Embryonic facial prominence (tissue), 1 donor: ENCODE data around the gene HHIPL1.
A peak's percentile ranks its signal among the peaks of the same experiment; 100 is the strongest.

Experiments used
- DNase-seq: peaks from one replicate; pipeline ENCODE4 v3.0.0-alpha.2; 2016; ENCODE audit errors: extremely low spot score

HHIPL1 gene

DNA sequence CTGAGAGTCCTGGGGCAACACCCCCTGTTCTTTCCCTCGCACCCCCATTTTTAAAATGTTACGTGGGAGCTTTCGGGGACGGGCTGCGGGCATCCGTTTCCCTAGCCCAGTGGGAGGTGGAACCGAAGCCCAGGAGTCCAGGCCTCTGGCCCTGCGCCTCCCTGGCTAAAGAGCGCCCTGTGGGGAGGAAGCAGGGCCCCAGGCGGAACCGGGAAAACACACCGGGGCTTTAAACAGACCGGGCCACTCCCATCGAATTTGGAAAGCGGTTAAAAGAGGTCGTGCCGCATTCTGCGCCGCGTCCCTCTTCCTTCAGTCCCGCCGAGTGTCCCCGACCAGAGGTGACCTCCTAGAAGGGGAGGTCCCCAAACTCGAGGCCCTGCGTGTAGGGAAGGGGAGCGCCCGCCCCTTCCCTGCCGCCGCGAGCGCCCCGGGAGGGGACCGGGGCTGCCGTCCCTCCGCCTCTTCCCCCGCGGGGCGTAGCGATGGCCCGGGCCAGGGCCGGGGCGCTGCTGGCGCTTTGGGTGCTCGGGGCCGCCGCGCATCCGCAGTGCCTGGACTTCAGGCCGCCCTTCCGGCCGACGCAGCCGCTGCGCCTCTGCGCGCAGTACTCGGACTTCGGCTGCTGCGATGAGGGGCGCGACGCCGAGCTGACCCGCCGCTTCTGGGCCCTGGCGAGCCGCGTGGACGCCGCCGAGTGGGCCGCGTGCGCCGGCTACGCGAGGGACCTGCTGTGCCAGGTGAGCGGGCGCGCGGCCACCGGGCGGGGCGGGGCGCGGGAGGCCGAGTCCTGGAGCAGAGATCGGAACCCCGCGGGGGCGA, at the start of gene HHIPL1:
HHIPL1 (plus strand) TSS at position 407 of the 822 bp plus-strand sequence; CDS start at position 486, 79 bp downstream.
- DNase-seq = no peak

DNA sequence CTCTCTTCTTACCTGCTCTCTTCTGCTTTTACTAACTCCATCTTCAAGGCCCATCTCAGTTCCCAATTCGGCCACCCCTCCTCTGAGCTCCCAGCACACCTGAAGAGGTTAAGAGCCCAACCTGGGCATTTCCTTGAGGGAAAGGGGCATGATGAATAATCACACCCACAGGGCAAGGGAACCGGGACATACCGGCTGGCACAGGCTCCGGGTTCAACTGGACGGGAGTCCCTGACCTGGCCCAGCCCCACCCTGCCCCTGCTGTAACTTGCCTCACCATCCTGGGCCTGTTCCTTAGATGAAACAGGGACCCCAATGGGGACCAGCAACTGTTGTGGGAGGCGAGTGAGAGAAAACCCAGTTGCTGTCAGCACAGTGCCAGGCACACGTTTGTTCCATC, 49.4 kb upstream of the HHIPL1 start:
- DNase-seq = no peak

DNA sequence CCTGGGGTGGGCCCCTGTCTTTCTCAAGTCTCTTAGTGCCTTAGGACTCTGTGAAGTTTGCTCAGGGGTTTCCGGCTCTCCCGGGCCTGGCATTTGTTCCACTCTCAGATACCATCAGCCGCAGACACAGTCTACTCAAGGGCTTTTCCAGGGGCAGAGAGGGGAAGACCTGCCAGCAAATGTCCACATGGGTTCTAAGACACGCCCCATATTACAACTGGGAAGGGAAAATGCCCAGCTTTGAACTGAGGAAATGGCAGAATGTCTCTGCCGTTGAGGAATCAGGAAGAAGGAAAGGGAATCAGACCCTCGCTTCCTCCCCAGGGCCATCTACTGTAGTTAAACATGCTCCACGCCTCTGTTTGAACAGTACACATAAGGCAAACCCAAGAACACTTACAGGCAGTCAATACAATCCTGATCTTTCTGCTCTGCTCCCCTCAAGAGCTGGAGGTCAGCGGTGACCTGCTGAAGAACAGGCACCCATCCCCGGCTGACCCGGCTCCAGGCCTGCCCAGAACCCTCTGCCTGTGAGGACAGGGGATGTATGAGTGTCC, 48.8 kb upstream of the HHIPL1 start:
- no peak for DNase-seq

DNA sequence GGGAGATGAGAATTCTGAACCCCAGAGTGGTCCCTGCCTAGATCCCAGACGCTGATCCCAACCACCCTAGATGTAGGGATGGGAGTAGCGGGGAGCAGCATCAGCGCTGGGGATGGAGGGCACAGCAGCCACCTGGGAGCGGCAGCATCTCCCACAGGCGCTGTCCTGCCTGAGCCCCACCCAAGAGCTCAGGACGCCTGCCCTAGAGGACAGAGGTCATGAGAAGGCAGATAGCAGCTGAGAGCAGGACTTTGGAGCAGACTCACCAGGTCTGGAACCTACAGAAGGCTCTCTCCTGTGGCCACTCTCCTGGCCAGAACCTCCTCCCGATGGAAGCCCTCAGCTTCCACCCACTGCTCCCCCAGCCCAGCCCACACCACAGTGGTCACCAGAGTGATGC, 48.2 kb upstream of the HHIPL1 start:
- no peak for DNase-seq

DNA sequence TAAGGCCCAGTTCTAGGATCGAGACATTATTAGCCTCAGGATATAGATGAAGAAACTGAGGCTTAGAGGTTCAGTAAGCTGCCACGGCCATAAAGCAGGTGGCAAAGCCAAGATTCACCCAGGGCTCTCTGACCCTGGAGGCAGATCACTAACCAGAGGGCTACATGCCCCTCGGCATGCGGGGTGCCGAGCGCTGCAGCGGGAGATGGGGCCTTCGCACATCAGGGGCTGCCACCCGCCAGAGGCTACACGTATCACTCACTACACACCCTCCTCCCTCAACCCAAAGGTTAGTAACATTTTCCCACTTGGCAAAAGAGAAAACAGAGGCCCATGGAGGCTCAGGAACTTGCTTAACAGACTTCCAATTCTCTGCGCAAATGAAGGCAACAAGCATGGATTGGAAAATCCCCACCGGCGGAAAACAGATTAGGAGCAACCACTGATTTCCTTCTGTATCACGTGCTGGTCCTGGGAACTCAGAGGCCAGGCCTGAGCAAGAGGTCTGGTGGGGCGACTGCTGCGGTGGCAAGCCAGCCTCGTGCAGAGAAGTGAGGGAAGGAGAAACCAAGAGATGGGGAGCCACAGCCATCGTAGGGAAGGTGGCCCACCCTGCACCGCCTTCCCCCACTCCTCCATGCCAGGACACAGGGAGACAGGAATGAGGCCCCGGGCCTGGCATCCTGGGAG, 46.9 kb upstream of the HHIPL1 start:
- DNase-seq = no peak

DNA sequence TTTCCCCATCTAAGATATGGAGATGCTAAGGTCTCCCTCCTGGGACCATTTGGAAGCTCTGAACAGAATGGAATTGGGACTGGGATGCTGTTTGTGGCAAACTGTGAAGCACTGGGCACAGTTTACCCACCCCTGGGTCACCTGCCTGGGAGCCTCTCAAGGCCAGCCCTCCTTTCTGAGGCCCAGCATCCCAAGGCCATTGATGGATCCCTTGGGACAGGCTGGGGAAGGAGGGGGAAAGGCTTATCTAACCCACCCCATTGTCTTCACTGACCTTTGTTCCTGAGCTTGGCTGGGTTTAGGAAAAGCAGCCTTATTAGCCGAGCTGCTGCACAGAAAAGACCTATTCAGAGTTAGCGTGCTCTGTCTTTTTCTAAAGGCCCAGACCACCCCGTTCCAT, 46.2 kb upstream of the HHIPL1 start:
- DNase-seq = no peak

DNA sequence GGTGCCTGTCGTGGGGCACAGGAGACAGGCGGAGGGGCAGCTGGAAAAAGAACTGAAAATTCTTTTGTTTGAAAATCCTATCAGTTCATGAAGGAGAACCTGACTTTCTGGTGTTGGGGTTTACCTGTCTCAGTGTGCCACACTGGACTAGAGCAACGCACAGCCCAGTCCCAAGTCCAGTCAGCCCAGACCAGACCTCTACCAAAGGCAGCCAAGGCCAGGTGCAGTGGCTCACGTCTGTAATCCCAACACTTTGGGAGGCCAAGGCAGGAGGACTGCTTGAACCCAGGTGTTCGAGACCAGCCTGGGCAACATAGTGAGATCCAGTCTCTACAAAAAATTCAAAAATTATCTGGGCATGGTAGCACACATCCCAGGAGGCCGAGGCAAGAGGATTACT, 45.5 kb upstream of the HHIPL1 start:
- DNase-seq = no peak

DNA sequence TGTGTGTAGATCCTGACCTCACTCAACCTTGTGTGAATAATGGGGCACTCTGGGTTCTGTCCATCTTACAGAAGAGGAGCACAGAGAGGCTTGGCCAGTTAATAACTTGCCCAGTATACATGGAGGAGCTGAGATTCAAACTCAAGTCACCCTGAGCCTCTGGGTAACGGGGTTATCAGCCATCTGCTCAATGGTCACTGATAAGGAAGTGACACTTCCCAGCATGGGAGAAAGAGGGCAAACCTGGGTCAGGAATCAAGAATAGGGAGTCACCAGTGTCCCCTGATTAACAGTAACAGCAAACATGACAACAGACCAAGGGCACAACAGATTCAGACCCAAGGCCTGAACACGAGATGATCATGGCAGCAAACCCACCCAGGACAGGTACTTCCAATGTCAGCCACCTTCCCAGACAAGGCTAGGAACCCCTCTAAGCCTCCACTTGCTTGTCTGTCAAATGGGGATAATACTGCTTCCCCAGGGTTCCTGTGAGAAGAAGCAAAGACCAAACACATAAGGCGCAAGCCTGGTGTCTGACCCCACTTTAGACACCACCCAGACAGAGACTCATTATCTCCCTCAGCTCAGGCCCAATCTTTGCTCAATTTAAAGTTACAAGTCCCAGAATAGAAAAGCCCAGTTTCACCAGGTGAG, 44.6 kb upstream of the HHIPL1 start:
- DNase-seq = no peak

DNA sequence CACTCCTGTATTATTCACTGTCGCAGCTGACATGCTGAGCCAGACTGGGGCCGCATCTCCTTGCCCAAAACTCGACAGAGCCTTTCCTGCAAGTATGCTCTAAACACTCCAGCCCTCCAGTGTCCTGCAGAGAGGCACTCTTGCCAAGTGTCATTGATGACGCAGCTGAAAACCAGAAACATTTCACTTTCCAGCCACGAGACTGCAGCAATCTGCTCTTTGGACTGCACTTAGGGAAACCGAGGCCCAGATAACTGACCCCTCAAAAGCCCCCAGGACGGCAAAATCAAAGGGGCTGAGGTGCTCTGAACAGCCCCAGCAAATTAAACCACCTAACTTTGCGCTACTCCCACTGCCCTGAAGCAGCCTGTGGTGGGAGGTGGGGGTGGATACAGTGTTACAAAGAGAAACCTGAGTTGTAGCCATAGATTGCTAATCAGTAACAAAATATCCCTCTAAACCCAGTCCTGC, 43.5 kb upstream of the HHIPL1 start:
- no peak for DNase-seq

DNA sequence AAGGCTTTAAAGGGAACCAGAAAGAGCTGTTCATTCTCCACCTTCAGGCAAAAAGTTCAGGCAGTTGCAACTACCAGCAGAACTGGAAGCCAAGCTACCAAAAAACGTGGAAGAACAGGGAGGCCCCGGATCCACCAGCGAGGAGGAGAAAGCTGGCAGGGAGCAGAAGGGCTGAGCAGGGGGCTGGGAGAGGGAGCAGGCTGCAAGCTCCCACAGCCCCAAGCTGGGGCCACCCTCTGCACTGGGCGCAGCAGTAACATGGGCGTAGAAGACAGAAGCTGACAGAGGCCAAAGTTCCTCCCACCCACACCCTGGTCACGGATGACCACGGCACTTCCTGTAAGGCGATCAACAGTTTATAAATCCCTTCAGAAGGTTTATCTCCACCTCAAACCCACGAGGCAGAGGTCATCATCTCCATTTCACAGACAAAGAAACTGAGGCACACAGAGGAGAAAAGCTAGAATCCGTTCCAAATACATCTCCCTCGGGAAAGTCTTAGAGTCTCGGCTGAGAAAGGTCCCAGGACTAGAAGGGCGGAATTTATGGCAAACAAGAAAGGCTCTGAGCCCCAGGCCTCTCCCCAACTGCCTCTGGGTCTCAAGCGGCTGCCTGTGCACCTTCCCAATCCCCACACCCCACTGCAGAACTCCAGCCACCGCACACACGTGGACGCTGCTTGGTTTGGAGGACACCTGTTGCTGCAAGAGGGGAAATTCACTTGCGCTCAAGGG, 42.7 kb upstream of the HHIPL1 start:
- no peak for DNase-seq

DNA sequence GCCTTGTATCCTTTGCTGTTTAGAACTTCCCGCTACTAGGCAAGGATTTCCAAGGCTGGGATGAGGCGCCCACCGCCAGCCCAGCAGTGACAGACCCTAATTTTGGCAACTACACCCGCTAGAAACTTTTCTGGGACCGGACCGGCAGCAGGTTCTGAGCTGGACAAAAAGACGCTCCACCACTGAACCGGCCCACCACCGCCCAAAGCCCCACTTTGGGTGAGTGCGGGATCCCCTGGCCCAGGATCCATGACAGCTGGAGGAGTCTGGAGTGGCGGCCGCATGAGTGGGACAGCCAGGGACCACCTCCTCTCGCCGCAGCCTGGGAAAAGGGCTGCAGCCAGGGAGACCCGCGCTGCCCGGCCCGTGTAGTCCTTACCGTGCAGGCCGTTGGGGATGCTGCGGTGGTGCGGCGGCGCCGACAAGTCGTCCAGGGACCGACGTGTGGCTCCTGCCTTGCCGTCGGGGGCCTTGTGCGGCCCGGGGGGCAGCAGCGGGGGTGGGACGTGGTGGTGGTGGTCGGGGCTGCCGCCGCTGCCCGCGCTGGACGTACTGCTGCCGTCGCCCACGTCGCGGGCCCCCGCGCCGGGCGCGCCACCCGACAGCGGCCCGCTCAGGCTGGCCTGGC, 42.0 kb upstream of the HHIPL1 start:
- DNase-seq = no peak

DNA sequence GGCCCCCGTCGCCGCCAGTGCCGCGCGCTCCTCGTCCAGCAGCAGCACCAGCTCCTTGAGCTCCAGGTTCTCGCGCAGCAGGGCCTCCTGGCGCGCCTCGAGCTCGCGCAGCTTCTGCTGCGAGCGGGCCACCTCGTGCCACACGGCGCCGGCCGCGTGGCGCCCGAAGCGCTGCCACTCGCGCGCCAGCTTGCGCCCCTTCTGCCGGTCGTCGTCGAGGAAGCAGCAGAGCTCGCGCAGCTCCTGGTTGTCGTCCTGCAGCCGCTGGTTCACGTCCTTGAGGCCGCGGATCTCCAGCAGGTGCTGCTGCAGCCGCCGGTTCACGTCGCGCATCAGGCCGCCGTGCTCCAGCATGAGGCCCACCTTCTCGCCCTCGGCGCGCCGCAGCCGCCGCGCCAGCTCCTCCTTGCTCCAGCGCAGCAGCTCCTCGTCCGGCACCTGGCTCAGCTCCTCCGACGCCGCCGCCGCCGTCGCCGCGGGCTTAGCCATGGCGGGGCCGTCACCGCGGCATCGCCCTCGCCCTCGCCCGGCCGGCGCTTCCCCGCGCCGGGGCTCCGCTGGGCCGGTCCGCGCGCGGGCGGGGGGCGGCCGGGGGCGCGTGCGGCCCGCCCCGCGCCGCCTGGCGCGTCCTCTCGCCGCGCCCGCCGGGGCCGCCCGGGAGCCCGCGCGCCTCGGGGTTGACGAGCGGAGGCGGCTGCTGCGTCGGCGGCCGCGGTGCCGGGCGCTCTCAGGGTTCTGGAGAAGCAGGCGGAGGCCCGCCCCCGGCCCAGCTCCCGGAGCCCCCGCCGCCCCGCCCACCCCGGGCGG, 41.3 kb upstream of the HHIPL1 start, which contains the start of gene CCDC85C:
CCDC85C (minus strand) TSS at position 737 of the 807 bp plus-strand sequence; CDS start at position 489, 248 bp downstream.
- DNase-seq = no peak

DNA sequence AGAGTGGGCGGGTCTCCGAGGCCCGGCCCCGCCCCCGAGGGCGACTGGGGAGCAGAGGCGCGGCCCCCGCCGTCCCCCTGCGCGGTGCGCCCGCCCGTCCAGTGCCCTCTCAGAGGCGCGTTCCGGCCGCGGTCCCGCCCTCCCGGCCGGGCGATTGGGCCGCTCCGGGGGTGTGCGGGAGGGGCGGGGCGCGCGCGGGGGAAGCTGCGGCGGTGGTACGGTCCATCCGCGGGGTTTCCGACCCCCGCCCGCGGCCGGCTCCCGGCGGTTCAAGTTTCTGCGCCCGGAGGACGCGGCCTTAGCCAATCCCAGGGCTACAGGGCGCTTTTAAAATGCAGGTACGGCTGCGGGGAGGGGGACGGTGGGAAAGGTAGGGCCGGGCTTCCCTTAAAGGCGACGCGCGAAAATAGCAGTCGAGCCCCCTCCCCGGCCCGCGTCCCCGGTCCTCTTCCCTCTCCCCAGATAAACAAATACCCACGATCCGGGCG, 40.6 kb upstream of the HHIPL1 start:
- peak; percentile 86 for DNase-seq

DNA sequence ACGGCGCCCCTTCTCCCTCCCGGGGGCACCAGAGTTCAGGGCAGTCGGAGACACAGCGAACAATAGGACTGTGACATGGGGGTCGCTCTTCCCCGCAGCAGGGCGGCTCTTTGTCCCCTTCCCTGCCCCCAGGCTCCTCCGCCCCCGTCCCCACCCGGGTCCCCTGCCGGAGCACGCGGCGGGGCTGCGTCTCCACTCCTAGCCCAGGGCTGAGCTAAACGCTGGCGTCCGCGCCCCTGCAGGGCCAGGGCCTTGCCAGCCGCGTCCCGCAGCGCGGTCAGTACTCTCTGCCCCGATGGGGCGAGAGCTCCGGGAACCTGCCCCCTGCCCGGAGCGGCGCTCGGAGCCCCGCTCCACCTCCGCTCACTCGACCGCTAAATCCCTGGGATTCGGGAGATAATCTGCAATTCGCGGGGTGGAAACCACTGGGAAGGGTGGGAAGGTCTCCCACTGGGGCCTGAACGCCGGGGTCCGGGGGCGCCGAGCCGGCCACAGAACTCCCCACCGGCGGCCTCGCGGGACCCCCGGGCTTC, 40.1 kb upstream of the HHIPL1 start:
- no peak for DNase-seq

DNA sequence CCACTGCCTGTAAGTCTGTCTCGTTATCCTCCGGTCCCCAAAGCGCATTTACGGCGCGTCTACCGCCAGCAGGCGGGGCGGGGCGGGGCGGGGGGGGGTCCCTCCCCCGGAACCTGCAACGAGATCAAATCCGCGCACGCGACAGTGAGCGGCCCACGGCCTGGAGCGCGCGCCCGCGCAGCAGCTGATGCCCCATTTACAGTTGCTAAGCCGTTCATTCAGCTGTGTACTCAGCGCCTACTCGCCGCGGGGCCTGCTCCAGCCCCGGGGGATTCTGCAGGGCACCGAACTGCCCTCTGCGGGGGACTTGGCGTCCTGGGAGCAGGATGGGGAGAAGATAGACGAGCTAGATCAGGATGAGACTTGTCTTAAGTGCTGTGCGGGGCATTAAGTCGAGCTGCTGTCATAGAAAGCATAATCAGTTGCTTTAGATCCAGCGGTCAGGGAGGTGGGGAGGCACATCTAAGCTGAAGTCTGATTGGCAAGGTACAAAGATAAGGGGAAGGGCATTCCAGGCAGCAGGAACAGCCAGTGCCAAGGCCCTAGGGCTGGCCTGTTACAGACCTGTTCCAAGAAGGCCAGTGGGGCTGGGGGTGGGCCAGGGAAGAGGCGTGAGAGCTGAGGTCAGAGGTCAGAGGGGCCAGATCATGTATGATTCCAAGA, 39.5 kb upstream of the HHIPL1 start:
- peak; percentile 27 for DNase-seq

DNA sequence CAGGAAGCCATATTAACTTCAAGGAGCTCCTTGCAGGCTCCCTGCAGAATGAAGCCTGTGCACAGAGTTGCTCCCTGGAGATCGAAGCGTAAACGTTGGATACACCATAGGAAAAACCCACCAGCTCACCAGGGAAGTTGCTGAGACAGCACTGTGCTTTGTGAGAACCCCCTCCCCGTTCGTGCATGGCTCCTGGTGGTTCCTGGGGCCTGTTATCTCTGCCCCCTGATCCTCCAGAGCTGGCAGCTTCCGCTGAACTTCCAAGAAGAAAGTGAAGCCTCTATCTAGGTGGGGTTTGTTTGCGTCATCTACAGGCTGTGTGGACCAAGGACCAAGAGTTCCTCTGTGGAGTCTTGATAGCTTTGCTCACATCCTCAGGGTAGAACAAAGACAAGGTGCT, 38.6 kb upstream of the HHIPL1 start:
- no peak for DNase-seq

DNA sequence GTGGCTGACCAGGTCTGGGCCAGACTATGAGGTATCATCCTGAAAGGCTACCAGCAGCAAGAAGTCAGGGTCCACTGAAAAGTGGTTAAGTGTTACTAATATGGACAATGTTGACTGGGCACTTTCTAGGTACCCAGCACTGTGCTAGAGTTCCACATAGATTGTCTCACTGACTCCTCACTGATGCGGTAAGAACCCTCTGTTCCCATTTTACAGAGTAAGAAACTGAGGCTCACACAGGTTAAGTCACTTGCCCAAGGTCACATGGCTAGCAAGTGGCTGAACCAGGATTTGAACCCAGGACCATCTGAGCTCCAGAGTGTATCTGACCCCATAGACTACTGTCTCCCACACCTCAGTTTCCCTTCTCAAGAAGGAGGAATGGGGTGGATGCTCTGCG, 36.3 kb upstream of the HHIPL1 start:
- DNase-seq = no peak

DNA sequence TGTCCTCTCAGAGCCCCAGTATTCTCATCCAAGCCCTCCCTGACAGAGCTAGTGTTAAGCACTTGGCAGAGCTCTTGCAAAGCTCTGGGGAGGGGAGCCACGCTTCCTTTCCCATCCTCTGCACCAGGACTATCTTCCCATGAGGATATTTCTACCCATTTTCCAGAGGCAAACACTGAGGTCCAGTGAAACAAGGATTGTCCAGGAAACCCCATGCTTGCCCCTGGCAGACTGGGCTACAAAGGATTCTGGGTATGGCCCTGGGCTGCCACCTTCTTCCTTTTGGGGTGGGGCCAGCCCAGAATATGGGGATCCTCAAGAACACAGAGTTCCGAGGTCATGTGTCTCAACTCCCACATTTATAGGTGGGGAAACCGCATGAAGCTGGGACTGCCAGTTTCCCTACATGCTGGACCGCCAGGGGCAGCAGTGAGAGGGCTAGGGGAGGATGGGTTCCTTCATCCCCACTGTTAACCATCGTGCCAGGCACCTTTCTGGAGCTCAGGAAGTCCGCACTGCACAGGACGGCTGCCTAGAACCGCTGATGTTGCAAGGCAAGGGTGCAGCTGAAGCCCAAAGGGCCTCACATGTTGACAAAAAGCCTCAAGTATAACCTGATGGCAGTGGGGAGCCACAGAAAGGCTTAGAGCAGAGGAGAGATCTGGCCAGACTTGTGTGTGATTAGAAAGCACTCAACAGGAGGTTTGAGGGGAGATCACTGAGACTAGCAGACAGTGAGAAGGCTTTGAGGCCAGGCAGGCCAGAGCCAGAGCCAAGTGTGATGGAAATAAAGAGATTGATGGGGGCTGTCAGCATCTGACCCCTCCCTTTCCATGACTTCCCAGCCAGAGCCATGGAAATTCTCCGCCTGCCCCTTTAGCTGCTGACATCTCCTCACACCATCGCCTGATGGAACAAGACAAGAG, 35.4 kb upstream of the HHIPL1 start:
- DNase-seq = no peak
